HG02840 (cell line): Measurements from ENCODE around the gene CD27.
"Not testable (repeated sequence)": the region's sequence is repeated elsewhere in the genome, so short reads cannot be mapped to it uniquely, and the experiment has no call there.

Experiments
- ATAC-seq: cut with Tn5 transposase; IDR thresholded peaks from one replicate; pipeline ENCODE4 v1.9.1; 2021; ENCODE audit warnings: mild to moderate bottlenecking, moderate library complexity, moderate number of reproducible peaks; ENCODE audit not compliant: unreplicated experiment, low FRiP score

Gene CD27

DNA sequence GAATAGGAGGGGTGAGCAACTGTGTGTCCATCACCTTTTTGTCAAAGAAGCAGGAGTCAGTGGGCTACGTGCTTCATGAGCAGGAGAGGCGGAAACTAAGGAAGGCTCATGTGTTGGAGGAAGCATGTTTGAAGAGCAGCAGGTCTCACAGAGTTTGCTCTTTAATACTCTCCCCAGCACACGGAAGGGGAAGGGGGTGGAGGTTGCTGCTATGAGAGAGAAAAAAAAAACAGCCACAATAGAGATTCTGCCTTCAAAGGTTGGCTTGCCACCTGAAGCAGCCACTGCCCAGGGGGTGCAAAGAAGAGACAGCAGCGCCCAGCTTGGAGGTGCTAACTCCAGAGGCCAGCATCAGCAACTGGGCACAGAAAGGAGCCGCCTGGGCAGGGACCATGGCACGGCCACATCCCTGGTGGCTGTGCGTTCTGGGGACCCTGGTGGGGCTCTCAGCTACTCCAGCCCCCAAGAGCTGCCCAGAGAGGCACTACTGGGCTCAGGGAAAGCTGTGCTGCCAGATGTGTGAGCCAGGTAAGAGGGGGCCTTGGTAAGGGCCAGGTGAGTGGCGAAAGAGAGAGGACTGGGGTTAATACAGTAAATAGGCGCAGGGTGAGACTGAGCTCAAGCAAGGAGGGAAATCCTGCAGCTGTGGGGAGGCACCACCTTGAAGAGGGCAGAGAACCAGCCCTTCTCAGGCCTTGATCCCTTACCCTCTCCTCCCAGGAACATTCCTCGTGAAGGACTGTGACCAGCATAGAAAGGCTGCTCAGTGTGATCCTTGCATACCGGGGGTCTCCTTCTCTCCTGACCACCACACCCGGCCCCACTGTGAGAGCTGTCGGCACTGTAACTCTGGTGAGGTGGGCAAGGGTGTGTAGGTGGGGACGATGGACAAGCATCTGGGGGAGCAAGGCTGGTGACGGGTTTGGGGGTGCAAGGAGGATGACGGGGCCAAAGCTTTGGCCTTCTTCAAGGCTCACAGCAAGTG is at the start of gene CD27:
CD27 (plus strand) TSS at position 252 of the 985 bp plus-strand sequence; CDS start at position 393, 141 bp downstream.
- no peak for ATAC-seq

DNA sequence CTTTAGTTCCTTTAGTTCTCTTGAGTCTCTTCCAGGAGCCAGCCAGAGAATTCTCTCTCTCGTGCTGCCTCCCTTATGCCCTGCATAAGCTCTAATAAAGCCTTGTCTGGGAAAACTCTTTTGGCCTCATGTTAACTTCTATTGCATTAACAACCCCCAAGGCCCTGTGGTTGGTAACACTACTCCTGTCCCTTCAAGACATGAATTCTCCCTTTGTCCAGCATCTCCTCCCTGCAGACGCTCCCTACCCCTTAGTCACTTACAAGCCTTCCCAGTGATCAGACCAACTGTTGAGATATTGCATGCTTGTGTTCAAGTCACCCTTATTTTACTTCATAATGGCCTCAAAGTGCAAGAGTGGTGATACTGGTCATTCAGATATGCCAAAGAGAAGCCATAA is 48.7 kb upstream of the CD27 start:
- no peak for ATAC-seq

DNA sequence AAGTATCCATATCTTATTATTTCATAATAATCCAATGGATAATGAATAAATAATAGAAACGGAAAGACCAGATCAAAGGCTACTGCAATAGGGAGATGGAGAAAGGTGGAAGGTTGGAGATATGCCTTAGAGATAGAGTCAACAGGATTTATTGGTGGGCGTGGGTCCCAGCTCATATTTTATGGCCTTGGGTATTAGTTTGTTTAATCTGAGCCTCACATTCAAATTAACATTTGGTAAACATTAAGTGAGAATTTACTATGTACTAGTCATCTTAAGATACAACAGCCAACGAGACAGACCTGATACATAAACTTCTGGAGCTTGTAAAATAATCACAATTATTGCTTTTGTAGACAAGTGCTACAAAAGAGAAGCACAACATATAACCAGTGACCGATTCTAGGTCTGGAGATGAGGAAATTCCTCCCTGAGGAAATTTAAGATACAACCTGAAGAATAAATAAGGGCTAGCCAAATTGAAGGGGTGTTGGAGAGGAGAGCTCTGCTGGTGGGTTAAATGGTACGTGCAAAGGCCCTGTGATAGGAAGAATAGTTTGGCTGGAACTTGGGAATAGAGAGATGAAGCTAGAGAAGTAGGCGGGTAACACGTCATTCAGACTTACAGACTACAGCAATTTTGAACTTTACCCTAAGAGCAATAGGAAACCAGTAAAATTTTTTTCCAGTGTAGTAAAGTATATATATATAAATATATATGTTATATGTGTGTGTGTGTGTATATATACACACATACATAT is 44.7 kb upstream of the CD27 start:
- no peak for ATAC-seq

DNA sequence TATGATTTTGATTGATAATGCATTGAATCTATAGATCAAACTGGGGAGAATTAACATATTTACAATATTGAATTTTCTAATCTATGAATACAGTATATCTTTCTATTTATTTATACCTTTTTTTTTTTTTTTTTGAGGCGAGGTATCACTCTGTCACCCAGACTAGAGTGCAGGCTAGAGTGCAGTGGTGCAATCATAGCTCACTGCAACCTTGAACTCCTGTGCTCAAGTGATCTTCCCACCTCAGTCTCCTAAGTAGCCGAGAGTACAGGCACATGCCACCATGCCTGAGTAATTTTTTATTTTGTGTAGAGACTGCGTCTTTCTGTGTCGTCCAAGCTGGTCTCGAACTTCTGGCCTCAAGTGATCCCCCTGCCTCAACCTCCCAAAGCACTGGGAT is 40.4 kb upstream of the CD27 start:
- no peak for ATAC-seq

DNA sequence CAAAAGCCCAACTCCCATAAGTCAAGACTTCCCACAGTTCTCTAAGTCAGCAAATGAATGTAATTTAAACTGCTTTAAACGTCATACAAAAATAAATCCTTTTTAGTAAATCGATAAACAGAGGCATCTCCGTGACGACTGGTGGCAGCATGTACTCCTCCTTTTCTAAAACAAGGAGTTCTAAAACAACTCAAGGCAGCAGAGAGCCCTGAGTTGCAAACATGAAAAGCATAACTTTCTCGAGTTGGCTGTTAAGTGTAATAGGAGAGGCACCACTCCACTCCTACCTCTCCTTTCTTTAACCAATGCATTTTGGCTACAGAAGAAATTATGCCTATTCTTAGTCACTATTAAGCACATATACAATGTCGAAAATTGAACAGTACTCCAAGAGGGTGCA is 38.8 kb upstream of the CD27 start:
- ATAC-seq = no peak

DNA sequence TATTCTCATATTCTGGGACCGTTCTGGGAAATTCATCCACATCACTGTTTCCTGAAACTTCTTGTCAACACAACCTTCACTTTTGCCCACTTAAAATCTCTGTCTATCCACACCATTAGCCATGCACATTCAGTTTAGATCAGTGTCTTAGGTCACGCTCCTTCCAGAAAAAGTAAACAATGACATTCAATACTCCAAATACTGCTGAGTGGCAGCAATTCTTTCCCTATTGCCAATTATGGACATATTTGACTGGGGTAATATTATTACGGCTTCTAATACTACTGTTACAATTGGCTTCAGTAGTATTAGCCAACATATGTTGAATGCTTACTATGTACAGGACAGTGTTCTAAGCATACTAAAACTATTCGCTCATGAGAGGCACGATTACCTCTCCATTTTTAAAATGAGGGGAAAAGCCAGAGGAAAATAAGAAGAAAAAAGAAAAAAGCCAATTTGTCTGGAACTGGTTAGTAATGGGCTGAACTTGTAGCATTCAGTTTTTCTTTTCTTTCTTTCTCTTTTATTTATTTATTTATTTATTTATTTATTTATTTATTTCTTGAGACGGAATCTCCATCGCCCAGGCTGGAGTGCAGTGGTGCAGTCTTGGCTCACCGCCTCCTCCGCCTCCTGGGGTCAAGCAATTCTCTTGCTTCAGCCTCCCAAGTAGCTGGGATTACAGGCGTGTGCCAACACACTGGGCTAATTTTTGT is 37.4 kb upstream of the CD27 start:
- no peak for ATAC-seq

DNA sequence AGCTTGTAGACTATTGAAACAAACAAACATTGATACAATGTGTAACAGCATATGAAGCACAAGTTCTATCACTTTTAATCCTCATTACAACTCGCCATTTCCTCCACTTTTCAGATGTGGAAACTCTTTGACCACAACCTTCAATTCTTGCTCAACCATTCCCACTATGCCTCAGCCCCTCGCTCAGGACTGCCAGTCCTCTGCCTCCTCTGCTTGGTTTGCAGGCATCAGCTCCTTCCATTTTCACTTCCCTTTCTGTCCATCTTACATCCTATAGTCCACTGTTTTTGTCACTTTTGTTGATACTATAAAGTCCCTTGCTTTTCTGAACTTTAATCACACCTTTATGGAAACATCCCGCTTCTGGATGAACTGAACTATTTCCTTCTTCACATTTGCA is 28.2 kb upstream of the CD27 start:
- no peak for ATAC-seq

DNA sequence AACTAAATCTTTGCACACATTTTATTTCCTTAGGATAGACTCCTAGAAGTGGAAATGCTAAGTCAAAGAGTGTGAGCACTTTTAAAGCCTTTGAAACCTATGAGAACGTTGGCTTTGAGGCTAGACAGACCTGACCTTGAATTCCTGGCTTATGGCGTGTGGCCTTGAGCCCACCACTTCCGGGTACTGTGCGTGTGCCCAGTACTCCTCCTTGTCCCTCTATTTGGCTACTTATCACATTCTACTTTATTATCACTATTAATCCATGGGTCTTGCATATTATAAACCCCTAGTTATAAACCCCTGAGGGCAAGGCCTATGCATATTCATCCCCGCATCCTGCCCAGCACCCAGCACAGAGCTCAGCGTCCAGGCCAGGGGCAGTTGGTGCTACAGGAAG is 26.0 kb upstream of the CD27 start:
- ATAC-seq = no peak

DNA sequence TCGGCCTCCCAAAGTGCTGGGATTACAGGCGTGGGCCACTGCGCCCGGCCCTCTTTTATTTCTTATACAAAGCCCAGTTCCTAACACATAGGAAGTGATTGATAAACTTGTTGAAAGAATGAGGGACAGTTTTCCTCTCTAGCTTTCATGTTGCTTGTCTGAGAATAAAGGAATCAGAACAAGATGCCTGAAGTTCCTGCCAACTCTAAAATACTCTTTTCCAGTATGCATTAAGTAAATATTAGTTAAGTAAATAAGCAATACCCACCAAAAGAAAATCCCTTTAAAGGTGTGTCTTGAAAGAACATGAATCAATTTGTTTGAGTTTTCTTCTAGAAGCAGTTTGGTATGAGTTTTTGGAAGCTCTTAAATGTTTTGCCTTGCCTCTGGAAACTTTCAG is 24.4 kb upstream of the CD27 start:
- ATAC-seq = no peak

DNA sequence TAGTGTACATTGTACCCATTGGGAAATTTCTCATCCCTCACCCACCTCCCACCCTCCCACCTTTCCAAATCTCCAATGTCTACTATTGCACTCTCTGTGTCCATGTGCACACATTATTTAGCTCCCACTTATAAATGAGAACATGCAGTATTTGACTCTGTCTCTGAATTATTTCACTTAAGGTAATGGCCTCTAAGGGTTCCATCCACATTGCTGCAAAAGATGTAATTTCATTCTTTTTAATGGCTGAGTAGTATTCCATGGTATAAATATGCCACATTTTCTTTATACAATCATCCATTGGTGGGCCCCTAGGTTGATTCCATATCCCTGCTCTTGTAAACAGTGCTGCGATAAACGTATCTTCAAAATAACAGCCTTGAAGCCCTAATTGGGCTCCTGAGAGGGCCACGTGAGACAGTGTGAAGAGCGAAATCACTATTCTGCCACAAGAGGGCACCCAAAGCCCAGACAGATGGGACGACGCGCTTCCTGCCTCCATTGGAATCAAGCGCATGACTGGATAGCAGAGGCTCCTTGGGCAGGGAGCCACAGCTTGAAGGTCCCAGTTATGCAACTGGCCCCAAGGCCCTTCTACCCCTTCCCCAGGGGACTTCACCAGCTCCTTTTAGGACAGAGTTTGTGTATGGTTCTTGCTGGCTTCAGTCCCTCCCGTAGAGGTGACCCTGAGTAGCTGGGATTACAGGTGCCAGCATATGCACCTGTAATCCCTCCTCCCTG is 21.3 kb upstream of the CD27 start:
- no peak for ATAC-seq

DNA sequence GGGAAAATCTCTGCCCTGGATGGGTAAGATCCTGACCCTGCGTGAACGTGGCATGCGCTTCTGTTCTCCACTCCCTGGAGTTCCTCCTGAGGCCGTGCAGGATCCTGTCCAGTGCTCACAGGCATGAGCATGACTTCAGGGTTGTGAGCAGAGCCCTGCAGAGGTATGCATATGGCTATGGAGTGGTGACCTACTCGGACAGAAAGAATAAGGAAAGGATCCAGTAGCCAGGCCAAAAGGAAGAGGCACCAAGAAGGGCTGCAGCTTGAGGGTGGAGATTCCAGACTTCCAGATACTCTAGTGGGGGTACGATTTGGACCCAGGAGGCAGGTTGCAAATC is 20.8 kb upstream of the CD27 start:
- ATAC-seq = no peak

DNA sequence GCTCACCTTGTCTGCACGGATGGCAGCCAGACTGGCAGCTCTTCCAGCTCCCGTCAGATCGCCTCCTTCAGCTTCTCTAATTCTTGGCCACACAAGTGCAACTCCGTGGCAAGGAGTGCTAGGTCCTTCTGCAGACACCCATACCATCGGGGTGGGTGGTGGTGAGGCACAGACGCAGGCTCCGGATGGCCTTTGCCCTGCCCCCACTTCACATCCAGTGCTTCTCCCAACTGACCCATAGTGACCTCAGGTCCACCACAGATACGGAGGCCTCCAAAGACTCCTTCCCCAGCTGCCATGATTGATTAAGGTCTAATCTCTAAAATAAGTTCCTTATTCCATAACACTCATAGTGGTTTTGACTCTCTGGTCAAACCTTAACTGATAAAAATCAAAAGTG is 19.9 kb upstream of the CD27 start:
- no peak for ATAC-seq

DNA sequence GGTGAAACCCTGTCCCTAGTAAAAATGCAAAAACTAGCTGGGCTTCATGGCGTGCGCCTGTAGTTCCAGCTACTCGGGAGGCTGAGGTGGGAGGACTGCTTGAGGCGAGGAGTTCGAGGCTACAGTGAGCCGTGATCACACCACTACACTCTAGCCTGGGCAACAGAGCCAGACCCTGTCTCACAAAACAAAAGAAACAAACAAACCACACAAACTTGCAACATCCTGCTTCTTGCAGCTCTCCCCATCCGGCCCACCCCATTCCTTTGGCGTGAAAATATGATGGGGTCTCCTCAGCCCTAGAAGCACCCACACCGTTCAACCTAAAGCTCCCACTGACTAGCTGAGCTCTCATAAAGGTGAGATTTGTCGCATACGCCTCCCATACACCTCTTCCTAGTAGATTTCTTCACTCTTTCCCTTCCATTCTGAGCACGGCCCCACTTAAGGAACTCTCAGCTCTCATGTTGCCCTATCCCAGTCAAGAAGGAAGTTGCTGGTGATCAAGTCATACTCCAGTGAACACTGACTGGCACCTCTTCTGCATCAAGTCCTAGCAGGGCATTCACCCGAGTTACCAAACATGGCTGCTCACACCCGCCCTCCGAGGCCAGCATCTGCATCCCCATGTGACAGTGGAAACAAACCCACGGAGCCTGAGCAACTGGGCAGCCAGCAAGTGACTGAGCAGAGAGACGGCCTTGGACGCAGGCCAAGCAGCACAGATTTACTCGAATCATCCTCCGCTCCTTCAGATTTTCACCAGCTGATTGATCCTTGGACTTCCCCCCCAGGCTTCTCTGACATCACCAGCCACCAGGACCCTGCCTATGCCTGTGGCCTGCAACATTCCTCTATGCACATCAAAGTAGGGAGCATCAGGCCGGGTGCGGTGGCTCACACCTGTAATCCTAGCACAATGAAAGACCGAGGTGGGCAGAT is 18.9 kb upstream of the CD27 start:
- ATAC-seq = no peak

DNA sequence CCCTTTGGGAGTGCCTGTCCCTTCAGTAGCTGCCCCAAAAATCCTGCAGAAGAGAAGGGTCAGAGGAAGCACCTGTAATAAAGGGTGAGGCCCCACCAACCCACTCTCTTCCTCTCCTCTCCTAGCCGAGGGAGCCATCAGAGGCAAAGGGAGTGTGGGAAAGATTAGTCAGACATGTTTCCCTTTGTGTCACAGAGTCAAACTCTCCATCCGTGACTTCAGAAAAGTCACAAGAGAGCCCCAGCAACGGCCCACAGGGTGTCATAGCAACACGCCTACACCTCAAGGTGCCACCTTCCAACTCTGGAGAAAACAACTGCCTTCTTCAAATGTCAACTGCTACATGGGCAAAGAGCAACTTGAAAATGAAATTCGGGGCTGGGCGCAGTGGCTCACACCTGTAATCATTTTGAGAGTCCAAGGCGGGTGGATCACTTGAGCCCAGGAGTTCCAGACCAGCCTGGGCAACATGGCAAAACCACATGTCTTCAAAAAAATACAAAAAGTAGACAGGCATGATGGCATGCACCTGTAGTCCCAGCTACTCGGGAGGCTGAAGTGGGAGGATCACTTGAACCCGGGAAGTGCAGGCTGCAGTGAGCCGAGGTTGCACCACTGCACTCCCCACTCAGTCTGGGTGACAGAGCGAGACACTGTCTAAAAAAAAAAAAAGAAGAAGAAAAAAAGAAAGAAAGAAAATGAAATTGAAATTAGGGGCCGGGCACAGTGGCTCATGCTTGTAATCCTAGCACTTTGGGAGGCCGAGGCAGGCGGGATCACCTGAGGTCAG is 17.7 kb upstream of the CD27 start:
- ATAC-seq = peak; percentile 61

DNA sequence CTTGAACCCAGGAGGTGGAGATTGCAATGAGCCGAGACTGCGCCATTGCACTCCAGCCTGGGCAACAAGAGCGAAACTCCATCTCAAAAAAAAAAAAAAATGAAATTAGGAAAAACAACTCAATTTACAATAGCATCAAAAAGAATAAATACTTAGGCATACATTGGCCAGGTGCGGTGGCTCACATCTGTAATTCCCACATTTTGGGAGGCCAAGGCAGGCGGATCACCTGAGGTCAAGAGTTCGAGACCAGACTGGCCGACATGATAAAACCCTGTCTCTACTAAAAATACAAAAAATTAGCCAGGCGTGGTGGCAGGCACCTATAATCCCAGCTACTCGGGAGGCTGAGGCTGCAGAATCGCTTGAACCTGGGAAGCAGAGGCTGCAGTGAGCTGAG is 17.0 kb upstream of the CD27 start:
- not testable (repeated sequence) for ATAC-seq

DNA sequence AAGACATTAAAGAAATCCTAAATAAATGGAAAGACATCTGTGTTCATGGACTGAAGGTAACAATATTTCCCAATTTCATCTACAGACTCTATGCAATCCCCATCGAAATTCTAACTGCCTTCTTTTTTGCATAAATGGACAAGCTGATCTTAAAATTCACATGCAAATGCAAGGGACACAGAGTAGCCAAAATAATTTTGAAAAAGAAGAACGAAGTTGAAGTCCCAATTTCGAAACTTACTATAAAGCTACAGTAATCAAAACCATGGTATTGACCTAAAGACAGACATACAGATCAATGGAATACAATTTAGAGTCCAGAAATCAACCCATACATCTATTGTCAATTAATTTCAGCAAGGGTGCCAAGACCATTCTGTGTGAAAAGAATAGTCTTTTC is 16.4 kb upstream of the CD27 start:
- ATAC-seq = no peak

DNA sequence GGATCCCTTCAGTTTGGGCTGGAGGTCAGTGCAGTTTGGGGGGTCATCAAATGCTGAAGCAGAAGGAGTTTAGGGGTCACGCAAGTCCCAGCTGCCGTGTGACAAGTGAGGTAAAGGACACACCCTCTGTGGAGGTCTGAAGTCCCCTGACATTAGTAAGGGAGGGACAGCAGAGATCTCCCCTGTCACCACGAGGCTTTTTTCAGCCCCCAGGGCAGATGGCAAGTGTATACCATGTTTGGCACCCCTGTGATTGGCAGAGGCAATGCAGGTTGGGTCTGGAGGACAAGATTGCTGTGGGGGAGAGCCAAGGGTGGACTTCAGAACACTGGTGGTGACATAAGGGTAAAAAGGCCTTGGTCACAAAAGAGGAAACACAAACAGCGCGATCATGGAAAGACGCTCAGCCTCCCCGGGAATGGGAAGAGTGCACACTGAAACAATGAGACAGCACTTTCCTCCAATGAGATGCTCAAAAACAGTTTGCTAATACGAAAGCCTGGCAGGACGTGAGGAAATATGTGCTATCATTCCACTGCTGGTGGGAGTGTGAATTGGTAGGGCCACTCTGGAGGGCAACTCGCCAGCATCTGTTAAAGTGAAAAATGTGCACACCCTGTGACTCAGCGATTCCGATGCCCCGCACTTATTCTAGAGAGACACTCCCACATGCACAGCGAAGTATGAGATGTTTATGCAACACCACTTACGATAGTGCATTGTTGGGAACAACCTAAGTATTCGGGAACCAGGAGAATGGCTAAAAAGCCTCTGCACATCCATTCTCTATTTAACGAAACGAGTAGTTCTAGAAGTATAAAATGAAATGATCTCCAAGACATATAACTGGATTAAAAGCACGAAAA is 14.4 kb upstream of the CD27 start:
- ATAC-seq = no peak

DNA sequence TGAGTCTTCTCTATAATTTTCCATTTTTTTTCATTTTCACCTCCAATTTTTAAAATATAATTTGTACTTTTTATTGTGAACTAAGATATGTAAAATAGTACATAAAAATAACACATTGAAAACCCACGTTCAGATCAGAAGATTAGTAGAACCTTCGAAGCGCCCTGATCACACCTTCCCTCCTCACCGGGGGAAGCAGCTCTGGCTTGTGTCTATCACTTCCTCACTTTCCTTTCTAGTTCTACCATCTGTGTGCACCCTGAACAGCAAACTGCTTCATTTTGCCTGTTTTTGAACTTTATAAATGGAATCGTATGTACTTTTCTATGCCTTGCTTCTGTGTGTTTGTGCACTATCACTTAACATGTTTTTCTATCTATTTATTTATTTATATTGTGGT is 11.8 kb upstream of the CD27 start:
- ATAC-seq = no peak
